AG04450 (cell line): Measurements from ENCODE around the gene DLG5. TPM values are rescaled to one million over a fixed set of nuclear protein-coding genes. Genes with fewer than 3 reads are reported as not detected.

Experiments
- CTCF ChIA-PET: fragments of 300-600, 350-600 bp; formaldehyde crosslinking; extraction: SDS; loops from one replicate; lab custom pipeline; 2022; ENCODE audit warnings: antibody characterized with exemption, inconsistent platforms; lab: Charles Lee
- POLR2A ChIA-PET: fragments of 350-600 bp; formaldehyde crosslinking; extraction: SDS; loops from one replicate; lab custom pipeline; 2021; ENCODE audit warnings: antibody characterized with exemption, inconsistent platforms; lab: Yijun Ruan, JAX
- DNase-seq: peaks from one replicate; pipeline ENCODE4 v3.0.0-alpha.2; 2011; ENCODE audit warnings: low read depth, low spot score
- H3K27ac ChIP-seq: one replicate; pipeline ENCODE4 v1.5.1; 2012; ENCODE audit warnings: low read depth, low read length, control low read depth
- H3K27me3 ChIP-seq: one replicate; pipeline ENCODE4 v1.6.0; 2012; ENCODE audit warnings: low read length; ENCODE audit not compliant: control insufficient read depth, insufficient read depth
- H3K4me3 ChIP-seq: 2 replicates; pipeline ENCODE4 v1.5.1; 2011; ENCODE audit warnings: mild to moderate bottlenecking, low read depth, low read length, control low read depth
- H3K9me3 ChIP-seq: 2 replicates; pipeline ENCODE4 v1.5.1; 2012; ENCODE audit warnings: low read length; ENCODE audit not compliant: control insufficient read depth, insufficient read depth
- polyA plus RNA-seq: library from polyadenylated mRNA; depleted of rRNA; stranded (reverse); fragments of >200 nt; gene quantifications from 2 replicates; pipeline ENCODE4 v1.2.3, GENCODE V29; 2011
- TF ChIP-seq, protein P1 (sequence below): IDR thresholded peaks from 2 replicates; pipeline ENCODE4 v1.5.1; 2011; ENCODE audit warnings: low read depth, low read length, control low read depth, inconsistent platforms

Gene DLG5
- polyA plus RNA-seq, 1 experiment: 16.3 TPM

- ChIA-PET POLR2A (no interaction called here), CTCF (no interaction called here)
- Histone ChIP-seq H3K27me3 (no peaks in the 10 kb centered on the region), H3K4me3 (no peak overlapping the region), H3K27ac (no peak overlapping the region), H3K9me3 (no peaks in the 10 kb centered on the region)
- no peak for DNase-seq
- TF ChIP-seq, protein P1, sequence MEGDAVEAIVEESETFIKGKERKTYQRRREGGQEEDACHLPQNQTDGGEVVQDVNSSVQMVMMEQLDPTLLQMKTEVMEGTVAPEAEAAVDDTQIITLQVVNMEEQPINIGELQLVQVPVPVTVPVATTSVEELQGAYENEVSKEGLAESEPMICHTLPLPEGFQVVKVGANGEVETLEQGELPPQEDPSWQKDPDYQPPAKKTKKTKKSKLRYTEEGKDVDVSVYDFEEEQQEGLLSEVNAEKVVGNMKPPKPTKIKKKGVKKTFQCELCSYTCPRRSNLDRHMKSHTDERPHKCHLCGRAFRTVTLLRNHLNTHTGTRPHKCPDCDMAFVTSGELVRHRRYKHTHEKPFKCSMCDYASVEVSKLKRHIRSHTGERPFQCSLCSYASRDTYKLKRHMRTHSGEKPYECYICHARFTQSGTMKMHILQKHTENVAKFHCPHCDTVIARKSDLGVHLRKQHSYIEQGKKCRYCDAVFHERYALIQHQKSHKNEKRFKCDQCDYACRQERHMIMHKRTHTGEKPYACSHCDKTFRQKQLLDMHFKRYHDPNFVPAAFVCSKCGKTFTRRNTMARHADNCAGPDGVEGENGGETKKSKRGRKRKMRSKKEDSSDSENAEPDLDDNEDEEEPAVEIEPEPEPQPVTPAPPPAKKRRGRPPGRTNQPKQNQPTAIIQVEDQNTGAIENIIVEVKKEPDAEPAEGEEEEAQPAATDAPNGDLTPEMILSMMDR: no peak
Measured at GRCh38 chr10:77796311-77796915, 130.1 kb downstream of the DLG5 start.

DNA sequence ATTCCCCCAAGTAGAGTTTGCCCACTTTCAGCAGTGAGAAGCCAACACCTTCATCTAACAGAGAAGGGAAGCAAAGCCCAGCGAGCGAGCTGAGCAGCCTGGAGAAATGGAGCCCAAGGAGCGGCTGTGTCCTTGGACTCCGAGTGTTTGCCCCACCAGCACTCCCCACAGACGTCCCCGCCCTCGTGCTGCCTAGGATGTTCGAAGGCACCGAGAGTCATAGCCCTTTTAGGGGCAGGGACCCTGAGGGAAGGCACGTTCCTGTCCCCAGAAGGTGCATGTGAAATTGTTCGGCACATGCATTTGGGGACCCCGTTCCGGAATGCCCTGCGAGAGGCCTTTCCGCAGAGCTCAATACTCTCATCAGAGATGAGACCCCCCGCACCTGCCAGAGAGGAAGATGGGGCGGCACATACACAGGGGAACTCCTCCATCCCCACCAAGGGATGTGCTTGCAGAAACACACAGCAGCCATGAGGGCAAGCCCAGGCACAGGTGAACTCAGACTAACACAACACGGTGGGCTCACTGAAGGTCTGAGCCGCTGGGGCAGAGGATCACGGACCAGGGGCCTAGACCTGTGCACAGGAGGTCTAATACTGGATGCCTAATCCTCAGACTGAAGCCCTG is 131.0 kb downstream of the DLG5 start:
- POLR2A ChIA-PET: no interaction called here
- Histone ChIP-seq H3K27me3 (no peaks in the 10 kb centered on the region), H3K4me3 (no peak overlapping the region), H3K9me3 (no peaks in the 10 kb centered on the region), H3K27ac (no peak overlapping the region)
- TF ChIP-seq, protein P1: no peak
- no peak for DNase-seq
- CTCF ChIA-PET: no interaction called here

DNA sequence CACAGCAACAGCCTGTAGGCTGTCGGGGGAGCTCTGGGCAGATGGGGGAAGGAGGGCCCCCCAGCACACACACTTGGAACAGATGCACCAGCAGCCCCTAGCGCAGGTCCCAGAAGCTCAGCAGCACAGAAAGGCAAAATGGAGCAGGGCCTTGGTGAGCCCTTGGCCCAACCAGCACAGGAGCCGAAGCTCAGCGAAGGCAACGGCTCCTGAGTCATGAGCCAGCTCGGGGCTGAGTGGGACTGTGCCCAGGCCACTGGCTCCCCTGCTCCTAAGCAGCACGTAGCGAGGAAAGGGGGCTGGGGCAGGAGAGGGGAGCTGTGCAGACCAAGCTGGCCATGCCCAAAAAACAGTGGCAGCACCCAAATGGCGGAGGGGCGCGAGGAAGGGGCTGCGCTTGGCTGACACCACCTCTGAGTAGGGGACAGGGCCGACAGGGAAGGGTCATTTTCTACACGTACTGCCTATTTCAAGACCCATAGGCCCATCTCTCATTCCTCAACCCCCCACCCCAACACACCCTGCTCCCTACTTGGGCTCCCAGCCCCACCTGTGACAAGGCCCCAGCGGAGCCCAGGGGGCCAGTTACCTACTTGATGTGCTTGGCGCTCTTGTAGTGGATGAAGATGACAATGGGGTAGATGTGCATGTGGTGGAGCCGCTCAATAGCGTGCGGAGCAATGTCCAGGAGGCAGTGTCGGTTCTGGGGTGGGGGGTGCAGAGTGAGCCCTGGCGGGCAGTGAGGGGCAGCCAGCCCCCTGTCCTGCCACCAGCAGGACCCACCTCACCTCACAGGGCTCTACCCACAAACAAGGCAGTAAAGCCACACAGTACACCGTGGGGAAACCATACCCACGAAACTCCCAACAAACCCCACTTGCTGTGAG is 132.1 kb downstream of the DLG5 start:
- Histone ChIP-seq H3K27ac (no peak overlapping the region), H3K9me3 (no peaks in the 10 kb centered on the region), H3K4me3 (no peak overlapping the region), H3K27me3 (no peaks in the 10 kb centered on the region)
- ChIA-PET CTCF (no interaction called here), POLR2A (no interaction called here)
- TF ChIP-seq, protein P1: no peak
- no peak for DNase-seq

- DNase-seq: no peak
- H3K27me3 ChIP-seq: no peaks in the 10 kb centered on the region
- H3K9me3 ChIP-seq: no peaks in the 10 kb centered on the region
- CTCF ChIA-PET: no interaction called here
- POLR2A ChIA-PET: no interaction called here
- no peak overlapping the region for H3K27ac ChIP-seq
- H3K4me3 ChIP-seq: no peak overlapping the region
- TF ChIP-seq, protein P1: no peak
Measured at GRCh38 chr10:77793831-77794230, 132.7 kb downstream of the DLG5 start.

- CTCF ChIA-PET: no interaction called here
Measured at GRCh38 chr10:77792155-77792554, 134.4 kb downstream of the DLG5 start.

More at GRCh38 chr10:77792155-77792554, 134.4 kb downstream of the DLG5 start:
- Histone ChIP-seq H3K27me3 (no peaks in the 10 kb centered on the region), H3K9me3 (no peaks in the 10 kb centered on the region), H3K27ac (no peak overlapping the region), H3K4me3 (no peak overlapping the region)
- TF ChIP-seq, protein P1: no peak
- DNase-seq: no peak
- POLR2A ChIA-PET: no interaction called here
